Upper lobe of left lung (tissue), 4 donors: ENCODE data around the gene TM7SF3.

Experiments
- CTCF ChIP-seq, 6 experiments: fragments of 450-650 bp in 4 of 6; fragments of 200-600 bp in 2 of 6; sonication (generic) in 2 of 6; IDR thresholded peaks; one replicate each; pipeline ENCODE4 v1.5.1; 2016 to 2019; ENCODE audit warnings: antibody characterized with exemption in 6 of 6
- POLR2A ChIP-seq, 4 donors: fragments of 450-650 bp; IDR thresholded peaks; one replicate each; pipeline ENCODE4 v1.5.1; 2016 to 2017; ENCODE audit warnings: antibody characterized with exemption in 4 of 4, mild to moderate bottlenecking in 2 of 4
- POLR2AphosphoS5 ChIP-seq, 2 donors: sonication (generic); formaldehyde crosslinking; IDR thresholded peaks; one replicate each; pipeline ENCODE4 v1.5.1; 2017; ENCODE audit warnings: antibody characterized with exemption in 2 of 2

- no peak for TF ChIP-seq POLR2A (IDR thresholded peaks at IDR 0.05)
- TF ChIP-seq CTCF (IDR thresholded peaks at IDR 0.05) = no peak
- no peak for TF ChIP-seq POLR2AphosphoS5 (IDR thresholded peaks at IDR 0.05)
Measured at GRCh38 chr12:27008081-27008480, 6.1 kb downstream of the TM7SF3 start.
